GM12872 (cell line): Measurements from ENCODE around the gene CADM3.

Experiments used
- TF ChIP-seq, protein P1 (sequence below): IDR thresholded peaks from 3 replicates; pipeline ENCODE4 v1.5.1; 2011; ENCODE audit warnings: low read depth, mild to moderate bottlenecking, low read length, moderate library complexity; ENCODE audit not compliant: insufficient read depth

The CADM3 gene

GRCh38 chr1:159222075-159222865 lies 50.9 kb downstream of the CADM3 start:
- TF ChIP-seq, protein P1, sequence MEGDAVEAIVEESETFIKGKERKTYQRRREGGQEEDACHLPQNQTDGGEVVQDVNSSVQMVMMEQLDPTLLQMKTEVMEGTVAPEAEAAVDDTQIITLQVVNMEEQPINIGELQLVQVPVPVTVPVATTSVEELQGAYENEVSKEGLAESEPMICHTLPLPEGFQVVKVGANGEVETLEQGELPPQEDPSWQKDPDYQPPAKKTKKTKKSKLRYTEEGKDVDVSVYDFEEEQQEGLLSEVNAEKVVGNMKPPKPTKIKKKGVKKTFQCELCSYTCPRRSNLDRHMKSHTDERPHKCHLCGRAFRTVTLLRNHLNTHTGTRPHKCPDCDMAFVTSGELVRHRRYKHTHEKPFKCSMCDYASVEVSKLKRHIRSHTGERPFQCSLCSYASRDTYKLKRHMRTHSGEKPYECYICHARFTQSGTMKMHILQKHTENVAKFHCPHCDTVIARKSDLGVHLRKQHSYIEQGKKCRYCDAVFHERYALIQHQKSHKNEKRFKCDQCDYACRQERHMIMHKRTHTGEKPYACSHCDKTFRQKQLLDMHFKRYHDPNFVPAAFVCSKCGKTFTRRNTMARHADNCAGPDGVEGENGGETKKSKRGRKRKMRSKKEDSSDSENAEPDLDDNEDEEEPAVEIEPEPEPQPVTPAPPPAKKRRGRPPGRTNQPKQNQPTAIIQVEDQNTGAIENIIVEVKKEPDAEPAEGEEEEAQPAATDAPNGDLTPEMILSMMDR: no peak

DNA sequence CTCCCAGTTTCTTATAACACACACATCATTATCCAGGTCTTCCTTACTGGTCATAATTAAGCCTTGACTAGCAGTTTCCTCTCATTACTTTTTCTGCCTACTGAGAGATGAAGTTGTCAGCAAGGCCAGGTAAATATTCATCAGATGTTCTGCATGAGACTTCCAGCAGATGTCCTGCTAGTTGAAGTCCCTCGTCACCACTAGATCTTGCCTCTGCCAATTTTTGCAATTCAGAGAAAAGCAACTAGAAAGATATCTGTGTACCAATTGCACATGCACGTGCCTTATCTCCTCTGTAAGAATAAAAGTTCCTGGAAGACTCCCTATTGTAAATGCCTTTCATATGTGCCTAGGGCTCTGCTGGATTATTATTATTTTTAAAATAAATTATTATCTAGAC lies 51.6 kb downstream of the CADM3 start:
- TF ChIP-seq, protein P1: no peak

DNA sequence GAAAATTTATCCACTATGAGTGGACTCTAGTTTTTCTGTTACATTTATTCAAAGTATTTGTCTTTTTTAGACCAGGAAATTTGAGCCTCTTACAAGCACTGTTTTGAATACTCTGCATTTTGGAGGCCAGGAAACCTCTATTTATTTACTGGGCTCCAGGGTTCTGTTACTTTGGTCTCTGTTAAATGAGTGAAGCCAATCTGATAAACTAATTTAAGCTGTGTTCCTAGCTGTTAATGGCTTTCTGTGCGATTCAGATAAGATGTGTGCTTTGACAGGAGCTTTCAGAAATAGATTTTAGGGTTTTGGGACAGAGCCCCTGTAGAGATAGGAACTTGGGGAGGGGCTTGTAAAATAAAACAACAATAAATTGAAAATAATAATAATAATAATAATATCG lies 57.1 kb downstream of the CADM3 start:
- TF ChIP-seq, protein P1: no peak

DNA sequence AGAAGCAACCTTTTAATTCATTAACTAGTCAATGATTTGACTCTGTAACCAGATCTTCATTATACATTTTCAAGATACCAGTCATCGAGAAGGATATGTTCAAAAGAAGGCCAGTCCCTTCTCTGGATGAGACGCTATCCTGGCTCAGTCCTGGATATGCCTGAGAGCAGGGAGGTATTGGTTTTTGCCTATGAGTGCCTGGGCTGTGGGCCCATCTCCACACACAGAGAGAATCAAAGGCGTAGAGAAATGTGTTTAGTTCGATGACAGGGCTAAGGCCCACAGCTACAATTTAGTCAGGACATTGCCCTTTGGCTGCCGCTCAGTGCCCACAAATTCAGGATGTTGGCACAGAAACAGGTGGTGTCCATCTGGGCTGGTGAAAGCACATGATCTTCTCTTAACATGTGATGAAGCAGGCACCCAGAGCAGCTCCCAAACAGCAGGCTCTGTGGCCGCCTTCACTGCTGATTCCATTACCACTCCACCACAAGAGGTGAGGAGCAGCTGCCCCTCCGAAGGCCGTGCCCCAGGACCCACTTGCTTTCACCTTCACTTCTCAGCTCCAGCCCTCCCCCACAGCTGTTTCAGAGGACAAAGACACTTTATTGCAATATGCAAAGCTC lies 58.0 kb downstream of the CADM3 start:
- TF ChIP-seq, protein P1: no peak

- TF ChIP-seq, protein P1: no peak
Measured at GRCh38 chr1:159229896-159230295, 58.5 kb downstream of the CADM3 start.

GRCh38 chr1:159239551-159240220 lies 68.3 kb downstream of the CADM3 start:
- TF ChIP-seq, protein P1: no peak

DNA sequence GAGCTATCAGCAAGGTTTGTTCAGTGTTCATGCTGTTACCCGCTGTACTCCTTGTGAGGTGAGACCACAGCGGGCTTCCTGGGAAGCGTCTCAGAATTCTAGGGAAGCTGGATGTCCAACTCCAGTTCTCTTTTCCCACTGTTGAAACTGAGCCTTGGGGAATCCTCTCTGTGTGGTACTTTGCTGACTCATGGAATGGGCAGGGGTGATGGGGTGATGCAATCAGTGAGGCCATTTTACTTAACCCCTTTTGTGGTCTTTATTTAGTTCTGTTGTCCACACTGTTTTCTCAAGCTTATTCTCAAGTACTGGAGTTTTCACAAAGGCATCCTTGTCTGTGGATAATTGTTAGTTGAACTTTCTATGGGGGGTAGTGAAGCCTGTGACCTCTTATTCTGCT lies 75.9 kb downstream of the CADM3 start:
- TF ChIP-seq, protein P1: no peak
